Esophagus squamous epithelium (tissue), 5 donors: ENCODE results near the gene PLCE1. TPM values are rescaled to one million over a fixed set of nuclear protein-coding genes. Genes with fewer than 3 reads are reported as not detected.

Experiments
- DNase-seq: peaks from one replicate; lab custom pipeline; 2025; lab: John Stamatoyannopoulos, UW
- H3K27ac ChIP-seq, 4 donors: fragments of 200-600 bp; sonication (generic); one replicate each; pipeline ENCODE4 v1.5.1; 2016 to 2019; ENCODE audit warnings: mild to moderate bottlenecking in 1 of 4
- H3K27me3 ChIP-seq, 4 donors: fragments of 200-600 bp; sonication (generic); 1 replicate in 3 of 4; 2 replicates in 1 of 4; pipeline versions ENCODE4 v1.5.1 to v1.6.0; 2017 to 2021; ENCODE audit warnings: antibody characterized with exemption in 1 of 4
- H3K36me3 ChIP-seq, 3 donors: fragments of 200-600 bp; sonication (generic); one replicate each; pipeline ENCODE4 v1.5.1; 2016 to 2019
- H3K4me1 ChIP-seq, 3 donors: fragments of 200-600 bp; sonication (generic); one replicate each; pipeline ENCODE4 v1.5.1; 2017 to 2019
- H3K4me3 ChIP-seq, 4 donors: fragments of 200-600 bp; sonication (generic); 1 replicate in 3 of 4; 2 replicates in 1 of 4; pipeline ENCODE4 v1.5.1; 2016 to 2019; ENCODE audit warnings: mild to moderate bottlenecking in 2 of 4, moderate library complexity in 1 of 4
- H3K9me3 ChIP-seq, 3 donors: fragments of 200-600 bp; sonication (generic); one replicate each; pipeline ENCODE4 v1.5.1; 2016 to 2019
- CTCF ChIP-seq, 6 experiments: fragments of 450-650 bp in 4 of 6; fragments of 200-600 bp in 2 of 6; sonication (generic) in 2 of 6; IDR thresholded peaks; one replicate each; pipeline ENCODE4 v1.5.1; 2016 to 2019; ENCODE audit warnings: antibody characterized with exemption in 6 of 6, mild to moderate bottlenecking in 4 of 6, moderate library complexity in 4 of 6
- POLR2A ChIP-seq, 4 donors: fragments of 450-650 bp; IDR thresholded peaks; one replicate each; pipeline ENCODE4 v1.6.1; 2017; ENCODE audit warnings: antibody characterized with exemption in 4 of 4, mild to moderate bottlenecking in 4 of 4, moderate library complexity in 3 of 4
- WGBS, 2 donors: methylation state at CpG; one replicate each; pipeline ENCODE4 v1.1.5; 2018; 5-methylcytosine and 5-hydroxymethylcytosine counted together
- intact Hi-C: fragments of 100-400 bp; cut with DNase I; formaldehyde crosslinking; loops from one replicate; pipeline ENCODE4 v1.15.0; 2022
- total RNA-seq, 4 donors: library from RNA; depleted of rRNA; stranded (reverse); fragments of >200 nt; gene quantifications; one replicate each; pipeline ENCODE4 v1.1.0, GENCODE V29; 2016
- donor health status: DM: yes; HTN: yes; CAD: no.

PLCE1 gene
- total RNA-seq, 4 donors from 2014 or later = 1.8 to 3.6 (median 3.1) TPM

- Histone ChIP-seq H3K27ac (no peak overlapping the region), H3K9me3 (no peaks in the 10 kb centered on the region), H3K4me1 (peaks cover 0 to 19% (median 4%) of the 10 kb centered on the region in 3 donors), H3K27me3 (peaks cover 0 to 5% (median 0%) of the 10 kb centered on the region in 4 donors), H3K4me3 (no peak overlapping the region), H3K36me3 (no peaks in the 10 kb centered on the region)
- TF ChIP-seq POLR2A (IDR thresholded peaks at IDR 0.05) = no peak
- no peak for TF ChIP-seq CTCF (IDR thresholded peaks at IDR 0.05)
- no peak for DNase-seq
- intact Hi-C loops = no loop called here
- 42 to 71% methylated on average over 3 to 4 of the region's 4 CpGs for WGBS, 2 donors
Observed at GRCh38 chr10:94038024-94038423, 44.3 kb downstream of the PLCE1 start.

- 89 to 97% methylated on average over 4 of the region's 4 CpGs for WGBS, 2 donors
- intact Hi-C loops = no loop called here
- Histone ChIP-seq H3K4me1 (peaks cover 0 to 28% (median 4%) of the 10 kb centered on the region in 3 donors), H3K27ac (peak overlapping the region in 2 of 4 donors; percentile 53 to 55), H3K9me3 (no peaks in the 10 kb centered on the region), H3K4me3 (no peak overlapping the region), H3K36me3 (no peaks in the 10 kb centered on the region), H3K27me3 (no peaks in the 10 kb centered on the region)
- TF ChIP-seq POLR2A (IDR thresholded peaks at IDR 0.05) (no peak), CTCF (IDR thresholded peaks at IDR 0.05) (no peak)
- DNase-seq = no peak
Observed at GRCh38 chr10:94041206-94041605, 47.5 kb downstream of the PLCE1 start.

GRCh38 chr10:94042001-94042833 is 48.5 kb downstream of the PLCE1 start:
- intact Hi-C loops = no loop called here
- Histone ChIP-seq H3K27me3 (no peaks in the 10 kb centered on the region), H3K36me3 (no peaks in the 10 kb centered on the region), H3K4me3 (no peak overlapping the region), H3K4me1 (peaks cover 0 to 28% (median 4%) of the 10 kb centered on the region in 3 donors), H3K27ac (peak overlapping the region in 3 of 4 donors; percentile 53 to 64 (median 55)), H3K9me3 (no peaks in the 10 kb centered on the region)
- WGBS, 2 donors = 31 to 35% methylated on average over 3 of the region's 3 CpGs
- no peak for DNase-seq
- TF ChIP-seq CTCF (IDR thresholded peaks at IDR 0.05) = peak in 3 of 6 experiments; percentile 15 to 56 (median 22)
- no peak for TF ChIP-seq POLR2A (IDR thresholded peaks at IDR 0.05)

- no peaks in the 10 kb centered on the region for H3K36me3 ChIP-seq
- no peak for DNase-seq
- H3K27me3 ChIP-seq = no peaks in the 10 kb centered on the region
- 39 to 43% methylated on average over 4 of the region's 4 CpGs for WGBS, 2 donors
- no peaks in the 10 kb centered on the region for H3K9me3 ChIP-seq
- intact Hi-C loops = no loop called here
- H3K4me3 ChIP-seq = no peak overlapping the region
- TF ChIP-seq CTCF (IDR thresholded peaks at IDR 0.05) = no peak
- TF ChIP-seq POLR2A (IDR thresholded peaks at IDR 0.05) = no peak
- H3K27ac ChIP-seq = peak overlapping the region in 3 of 4 donors; percentile 41 to 64 (median 51)
- H3K4me1 ChIP-seq = peaks cover 0 to 28% (median 4%) of the 10 kb centered on the region in 3 donors
Observed at GRCh38 chr10:94042834-94043175, 49.1 kb downstream of the PLCE1 start.

Other genes starting within 250 kb of the PLCE1 start
- gene LGI1, start 236.0 kb upstream of the PLCE1 start, total RNA-seq = 1 to 10 TPM in 1 of 4 donors, under 1 TPM in 1, not detected in 2; 0.41 to 2.9 TPM
- gene SLC35G1, start 100.0 kb upstream of the PLCE1 start, total RNA-seq = 1 to 10 TPM; 3.4 to 5.7 (median 3.5) TPM